ENCODE data around the gene VPS37C. TPM values are rescaled to one million over a fixed set of nuclear protein-coding genes. Genes with fewer than 3 reads are reported as not detected.
"Not testable (repeated sequence)": the region's sequence is repeated elsewhere in the genome, so short reads cannot be mapped to it uniquely, and the experiment has no call there.

The VPS37C gene
- total RNA-seq, 1 donor from 2014 or later = 30.2 TPM

- ATAC-seq (no peak), DNase-seq (no peak)
- intact Hi-C loops (cut with DNase I) = no loop called here
- Histone ChIP-seq H3K27ac (no peak overlapping the region), H3K36me3 (no peaks in the 10 kb centered on the region), H3K4me1 (peaks cover 3% of the 10 kb centered on the region), H3K27me3 (no peaks in the 10 kb centered on the region), H3K4me3 (no peak overlapping the region), H3K9me3 (no peaks in the 10 kb centered on the region)
- TF ChIP-seq CTCF (IDR thresholded peaks at IDR 0.05) = no peak
These were observed 11.7 kb upstream of the VPS37C start for GRCh38 chr11:61172888-61173287.

- Histone ChIP-seq H3K9me3 (no peaks in the 10 kb centered on the region), H3K4me1 (peaks cover 3% of the 10 kb centered on the region), H3K27ac (no peak overlapping the region), H3K4me3 (no peak overlapping the region), H3K36me3 (no peaks in the 10 kb centered on the region), H3K27me3 (no peaks in the 10 kb centered on the region)
- DNase-seq (no peak), ATAC-seq (peak; percentile 39)
- intact Hi-C loops (cut with DNase I) = no loop called here
- TF ChIP-seq CTCF (IDR thresholded peaks at IDR 0.05) = no peak
These were observed 11.1 kb upstream of the VPS37C start for GRCh38 chr11:61172356-61172755.

GRCh38 chr11:61171907-61172306 is 10.7 kb upstream of the VPS37C start:
- H3K4me3 ChIP-seq = no peak overlapping the region
- H3K27ac ChIP-seq = no peak overlapping the region
- no peaks in the 10 kb centered on the region for H3K9me3 ChIP-seq
- no peak for TF ChIP-seq CTCF (IDR thresholded peaks at IDR 0.05)
- no peaks in the 10 kb centered on the region for H3K27me3 ChIP-seq
- no peaks in the 10 kb centered on the region for H3K36me3 ChIP-seq
- intact Hi-C loops (cut with DNase I) = no loop called here
- ATAC-seq (no peak), DNase-seq (no peak)
- H3K4me1 ChIP-seq = peaks cover 3% of the 10 kb centered on the region

- intact Hi-C loops (cut with DNase I) = no loop called here
- Histone ChIP-seq H3K36me3 (no peaks in the 10 kb centered on the region), H3K4me3 (no peak overlapping the region), H3K27ac (no peak overlapping the region), H3K4me1 (peaks cover 3% of the 10 kb centered on the region), H3K9me3 (no peaks in the 10 kb centered on the region), H3K27me3 (no peaks in the 10 kb centered on the region)
- ATAC-seq (no peak), DNase-seq (no peak)
- TF ChIP-seq CTCF (IDR thresholded peaks at IDR 0.05) = no peak
These were observed 9.3 kb upstream of the VPS37C start for GRCh38 chr11:61170566-61170965.

- intact Hi-C loops (cut with DNase I) = no loop called here
- ATAC-seq (peak; percentile 23), DNase-seq (no peak)
- H3K36me3 ChIP-seq = no peaks in the 10 kb centered on the region
- H3K9me3 ChIP-seq = no peaks in the 10 kb centered on the region
- H3K27ac ChIP-seq = no peak overlapping the region
- no peak overlapping the region for H3K4me3 ChIP-seq
- no peaks in the 10 kb centered on the region for H3K27me3 ChIP-seq
- peaks cover 3% of the 10 kb centered on the region for H3K4me1 ChIP-seq
- TF ChIP-seq CTCF (IDR thresholded peaks at IDR 0.05) = no peak
These were observed 7.6 kb upstream of the VPS37C start for GRCh38 chr11:61168800-61169199.

- DNase-seq (no peak), ATAC-seq (no peak)
- no peaks in the 10 kb centered on the region for H3K27me3 ChIP-seq
- no peak overlapping the region for H3K27ac ChIP-seq
- TF ChIP-seq CTCF (IDR thresholded peaks at IDR 0.05) = no peak
- H3K4me3 ChIP-seq = no peak overlapping the region
- H3K4me1 ChIP-seq = peaks cover 3% of the 10 kb centered on the region
- no peaks in the 10 kb centered on the region for H3K36me3 ChIP-seq
- H3K9me3 ChIP-seq = no peaks in the 10 kb centered on the region
- intact Hi-C loops (cut with DNase I) = no loop called here
These were observed 6.9 kb upstream of the VPS37C start for GRCh38 chr11:61168042-61168688.

- ATAC-seq; DNase-seq; H3K27ac ChIP-seq; H3K4me3 ChIP-seq; H3K4me1 ChIP-seq; H3K27me3 ChIP-seq; H3K9me3 ChIP-seq; intact Hi-C loops (cut with DNase I); H3K36me3 ChIP-seq: not testable (repeated sequence)
These were observed 5.1 kb upstream of the VPS37C start for GRCh38 chr11:61166331-61166730.

GRCh38 chr11:61165785-61166184 is 4.6 kb upstream of the VPS37C start:
- H3K27me3 ChIP-seq; H3K4me3 ChIP-seq; H3K27ac ChIP-seq; H3K36me3 ChIP-seq; H3K9me3 ChIP-seq; ATAC-seq; H3K4me1 ChIP-seq; DNase-seq; intact Hi-C loops (cut with DNase I): not testable (repeated sequence)

Measured in upper lobe of right lung (tissue), 1 donor.